GM06990 (cell line): ENCODE measurements around the gene TMPO.
"Not testable (repeated sequence)": the region's sequence is repeated elsewhere in the genome, so short reads cannot be mapped to it uniquely, and the experiment has no call there.

ENCODE experiments used
- DNase-seq: peaks from one replicate; pipeline ENCODE4 v3.0.0-alpha.2; 2011; ENCODE audit not compliant: insufficient read length; ENCODE audit errors: extremely low read depth
- H3K27me3 ChIP-seq: replicated peaks from 2 replicates; pipeline ENCODE4 v1.6.0; 2011; ENCODE audit warnings: low read length; ENCODE audit not compliant: control insufficient read depth, insufficient read depth
- H3K36me3 ChIP-seq: 2 replicates; pipeline ENCODE4 v1.5.1; 2011; ENCODE audit warnings: low read length; ENCODE audit not compliant: control insufficient read depth, insufficient read depth
- H3K4me3 ChIP-seq: replicated peaks from 2 replicates; pipeline ENCODE4 v1.5.1; 2011; ENCODE audit warnings: low read depth, mild to moderate bottlenecking, control low read depth, low read length
- CTCF ChIP-seq: IDR thresholded peaks from 2 replicates; pipeline ENCODE4 v1.5.1; 2011; ENCODE audit warnings: low read length, control low read depth, mild to moderate bottlenecking, inconsistent platforms; ENCODE audit not compliant: insufficient read depth, poor library complexity, severe bottlenecking

TMPO gene

DNA sequence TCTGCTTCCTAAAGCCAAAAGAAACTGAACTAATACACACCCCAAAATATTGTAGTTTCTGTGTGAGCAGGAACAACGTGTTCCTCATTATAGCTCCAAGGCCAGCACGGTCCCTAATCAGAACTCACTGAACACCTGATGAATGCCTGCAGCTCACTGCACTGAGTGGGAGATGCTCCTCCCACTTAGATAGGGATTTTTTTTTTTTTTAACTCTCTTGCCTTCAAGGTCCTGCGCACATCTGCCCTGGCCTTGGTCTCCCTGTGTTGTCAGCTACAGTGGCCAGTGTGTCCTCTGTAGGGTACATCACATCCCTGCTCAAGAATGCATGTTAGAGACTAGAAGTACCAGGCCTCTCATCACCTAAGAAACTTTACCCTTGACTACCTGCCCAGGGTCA is 44.3 kb upstream of the TMPO start:
- DNase-seq = no peak
- Histone ChIP-seq H3K36me3 (no peaks in the 10 kb centered on the region), H3K27me3 (no peaks in the 10 kb centered on the region; the same call in 1 of the 2 replicates), H3K4me3 (no peak overlapping the region)
- TF ChIP-seq CTCF = no peak

GRCh38 chr12:98475565-98475908 is 39.9 kb upstream of the TMPO start:
- Histone ChIP-seq H3K4me3 (no peak overlapping the region), H3K36me3 (no peaks in the 10 kb centered on the region), H3K27me3 (no peaks in the 10 kb centered on the region; the same call in 1 of the 2 replicates)
- DNase-seq = no peak
- no peak for TF ChIP-seq CTCF

DNA sequence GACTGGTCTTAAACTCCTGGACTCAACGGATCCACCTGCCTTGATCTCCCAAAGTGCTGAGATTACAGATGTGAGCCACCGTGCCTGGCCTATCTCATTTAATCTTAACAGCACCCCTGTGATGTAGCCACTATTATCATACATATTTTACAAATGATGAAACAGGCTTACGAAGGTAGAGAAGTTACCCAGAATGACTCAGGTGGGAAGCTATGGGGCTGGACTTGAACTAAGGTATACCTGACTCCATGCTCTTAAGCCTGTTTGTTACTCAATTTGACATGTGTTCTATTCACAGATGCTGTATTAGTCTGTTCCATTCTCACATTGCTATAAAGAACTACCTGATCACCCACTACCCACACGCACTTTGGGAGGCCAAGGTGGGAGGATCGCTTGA is 36.8 kb upstream of the TMPO start:
- DNase-seq = no peak
- no peak for TF ChIP-seq CTCF
- H3K36me3 ChIP-seq = no peaks in the 10 kb centered on the region
- H3K27me3 ChIP-seq = no peaks in the 10 kb centered on the region
- no peak overlapping the region for H3K4me3 ChIP-seq

GRCh38 chr12:98483621-98484503 is 31.5 kb upstream of the TMPO start:
- DNase-seq = no peak
- no peaks in the 10 kb centered on the region for H3K36me3 ChIP-seq
- no peaks in the 10 kb centered on the region for H3K27me3 ChIP-seq
- TF ChIP-seq CTCF = no peak
- no peak overlapping the region for H3K4me3 ChIP-seq

- DNase-seq = no peak
- TF ChIP-seq CTCF = no peak
- Histone ChIP-seq H3K4me3 (no peak overlapping the region), H3K27me3 (no peaks in the 10 kb centered on the region), H3K36me3 (no peaks in the 10 kb centered on the region)
These were observed 29.5 kb upstream of the TMPO start for GRCh38 chr12:98485792-98486340.

GRCh38 chr12:98488416-98488815 is 27.0 kb upstream of the TMPO start:
- H3K4me3 ChIP-seq, H3K36me3 ChIP-seq, DNase-seq, H3K27me3 ChIP-seq: not testable (repeated sequence)
